ENCODE results near the gene ETFA.

ETFA gene

GRCh38 chr15:76196269-76197231 lies 114.7 kb downstream of the ETFA start:
- no peaks in the 10 kb centered on the region for H3K9me3 ChIP-seq (ENCODE audit: insufficient read depth, low read depth, low read length)
- no peak overlapping the region for H3K27ac ChIP-seq (ENCODE audit: low read length)
- no peaks in the 10 kb centered on the region for H3K27me3 ChIP-seq (ENCODE audit: insufficient read depth, low read length)
- H3K9ac ChIP-seq (ENCODE audit: low read depth, low read length) = no peak overlapping the region
- no peaks in the 10 kb centered on the region for H3K36me3 ChIP-seq (ENCODE audit: insufficient read depth, low read depth, low read length)
- H3K4me1 ChIP-seq (ENCODE audit: insufficient read depth, low read length) = no peaks in the 10 kb centered on the region
- H3K4me3 ChIP-seq (ENCODE audit: low read length) = no peak overlapping the region

DNA sequence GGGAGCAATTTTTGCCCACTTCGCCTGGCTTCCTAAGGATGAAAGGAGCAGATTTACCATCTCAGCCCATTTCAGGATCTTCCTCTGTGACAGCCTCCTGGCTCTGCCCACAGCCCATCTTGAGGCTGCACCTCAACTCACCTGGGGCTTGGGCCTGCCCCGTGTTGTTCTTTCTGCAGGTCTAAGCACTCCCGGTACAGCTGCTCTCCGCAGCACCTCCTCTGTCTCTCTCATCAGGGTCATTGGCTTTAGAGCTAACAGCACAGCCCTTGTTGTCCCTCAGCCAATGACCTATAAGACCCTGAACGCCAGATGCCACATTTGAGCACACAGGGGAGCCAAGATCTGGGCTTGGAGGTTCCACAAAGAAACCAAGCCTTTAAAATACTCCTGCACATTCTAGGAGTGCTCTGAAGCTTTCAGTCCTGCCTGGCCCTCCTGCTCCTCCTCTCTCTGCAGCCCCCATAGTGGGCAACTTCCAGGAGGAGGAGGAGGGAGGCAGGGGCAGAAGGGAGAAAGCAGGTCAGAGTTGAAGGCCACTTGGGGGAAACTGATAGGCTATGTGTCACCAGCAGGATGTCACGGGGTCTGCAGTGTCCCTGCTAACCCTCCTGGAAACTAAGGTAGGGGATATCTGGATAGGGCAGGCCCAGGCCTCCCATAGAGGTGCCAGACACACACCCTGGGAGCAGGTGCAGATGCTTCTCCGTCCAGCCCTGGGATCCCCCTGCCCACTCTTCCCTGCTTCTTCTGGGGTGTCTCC lies 115.6 kb downstream of the ETFA start:
- Histone ChIP-seq H3K9ac (ENCODE audit: low read depth, low read length) (no peak overlapping the region), H3K36me3 (ENCODE audit: insufficient read depth, low read depth, low read length) (no peaks in the 10 kb centered on the region), H3K27ac (ENCODE audit: low read length) (no peak overlapping the region), H3K9me3 (ENCODE audit: insufficient read depth, low read depth, low read length) (no peaks in the 10 kb centered on the region), H3K4me1 (ENCODE audit: insufficient read depth, low read length) (no peaks in the 10 kb centered on the region), H3K27me3 (ENCODE audit: insufficient read depth, low read length) (no peaks in the 10 kb centered on the region; the same call in 1 of the 2 replicates), H3K4me3 (ENCODE audit: low read length) (no peak overlapping the region)

GRCh38 chr15:76193934-76194333 lies 117.3 kb downstream of the ETFA start:
- H3K9me3 ChIP-seq (ENCODE audit: insufficient read depth, low read depth, low read length) = no peaks in the 10 kb centered on the region
- peaks cover 17% of the 10 kb centered on the region for H3K27me3 ChIP-seq (ENCODE audit: insufficient read depth, low read length)
- no peaks in the 10 kb centered on the region for H3K36me3 ChIP-seq (ENCODE audit: insufficient read depth, low read depth, low read length)
- no peak overlapping the region for H3K4me3 ChIP-seq (ENCODE audit: low read length)
- no peaks in the 10 kb centered on the region for H3K4me1 ChIP-seq (ENCODE audit: insufficient read depth, low read length)
- H3K27ac ChIP-seq (ENCODE audit: low read length) = no peak overlapping the region
- H3K9ac ChIP-seq (ENCODE audit: low read depth, low read length) = no peak overlapping the region

DNA sequence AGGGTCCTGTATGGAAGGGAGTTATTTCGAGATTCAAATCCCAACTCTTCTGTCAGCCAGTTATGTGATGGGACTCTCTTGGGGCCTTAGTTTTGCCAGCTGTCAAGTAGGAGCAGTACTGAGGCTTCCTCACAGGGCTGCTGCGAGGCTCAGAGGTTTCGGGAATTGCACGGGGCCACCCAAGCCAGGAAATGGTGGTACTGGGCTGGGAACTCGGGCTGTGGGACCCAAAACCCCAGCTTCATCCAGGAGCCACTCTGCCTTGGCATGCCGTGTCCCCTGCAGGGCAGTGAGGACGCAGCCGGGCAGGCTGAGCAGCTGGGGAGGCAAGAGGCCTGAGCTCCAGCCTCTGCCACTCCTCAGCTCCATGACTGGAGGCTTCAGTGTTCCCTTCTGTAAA lies 118.6 kb downstream of the ETFA start:
- peaks cover 18% of the 10 kb centered on the region for H3K27me3 ChIP-seq (ENCODE audit: insufficient read depth, low read length)

DNA sequence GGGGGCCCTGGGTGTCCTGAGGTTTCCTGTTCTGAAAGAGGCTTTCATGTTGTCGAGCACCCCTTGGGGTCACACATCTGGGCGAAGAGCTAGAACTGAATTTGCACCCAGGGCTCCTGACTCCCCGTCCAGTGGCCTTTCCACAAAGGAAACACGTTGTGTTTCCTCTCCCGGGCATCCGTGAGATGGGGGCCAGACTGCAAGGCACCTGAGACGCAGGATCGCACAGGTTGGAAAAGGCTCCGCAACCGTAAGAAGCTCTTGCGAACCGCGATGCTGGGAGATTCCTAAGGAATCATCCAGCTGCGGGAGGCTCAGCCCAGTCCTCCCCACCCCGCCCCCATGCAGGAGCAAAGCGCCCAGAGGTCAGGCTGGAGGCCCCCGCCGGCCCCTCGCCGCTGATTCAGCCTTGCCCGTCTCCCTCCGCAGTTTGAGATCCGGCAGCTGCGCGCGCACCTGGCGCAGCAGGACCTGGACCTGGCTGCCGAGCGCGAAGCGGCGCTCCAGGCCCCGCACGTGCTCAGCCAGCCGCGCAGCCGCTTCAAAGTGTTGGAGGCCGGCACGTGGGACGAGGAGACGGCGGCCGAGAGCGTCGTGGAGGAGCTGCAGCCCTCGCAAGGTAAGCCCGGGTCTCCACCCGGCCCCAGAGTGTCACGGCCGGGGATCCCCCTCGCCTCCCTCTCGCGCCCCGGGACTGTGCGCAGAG lies 119.6 kb downstream of the ETFA start:
- Histone ChIP-seq H3K9ac (ENCODE audit: low read depth, low read length) (no peak overlapping the region), H3K4me3 (ENCODE audit: low read length) (no peak overlapping the region), H3K27me3 (ENCODE audit: insufficient read depth, low read length) (peaks cover 18% of the 10 kb centered on the region), H3K36me3 (ENCODE audit: insufficient read depth, low read depth, low read length) (no peaks in the 10 kb centered on the region), H3K4me1 (ENCODE audit: insufficient read depth, low read length) (no peaks in the 10 kb centered on the region), H3K27ac (ENCODE audit: low read length) (no peak overlapping the region), H3K9me3 (ENCODE audit: insufficient read depth, low read depth, low read length) (no peaks in the 10 kb centered on the region)

More for the DNA sequence above, 118.6 kb downstream of the ETFA start:
- H3K9ac ChIP-seq (ENCODE audit: low read depth, low read length) = no peak overlapping the region
- H3K9me3 ChIP-seq (ENCODE audit: insufficient read depth, low read depth, low read length) = no peaks in the 10 kb centered on the region
- no peak overlapping the region for H3K4me3 ChIP-seq (ENCODE audit: low read length)
- H3K36me3 ChIP-seq (ENCODE audit: insufficient read depth, low read depth, low read length) = no peaks in the 10 kb centered on the region
- no peak overlapping the region for H3K27ac ChIP-seq (ENCODE audit: low read length)
- no peaks in the 10 kb centered on the region for H3K4me1 ChIP-seq (ENCODE audit: insufficient read depth, low read length)

GRCh38 chr15:76190751-76191538 lies 120.3 kb downstream of the ETFA start:
- peaks cover 18% of the 10 kb centered on the region for H3K27me3 ChIP-seq (ENCODE audit: insufficient read depth, low read length)
- no peak overlapping the region for H3K9ac ChIP-seq (ENCODE audit: low read depth, low read length)
- H3K36me3 ChIP-seq (ENCODE audit: insufficient read depth, low read depth, low read length) = no peaks in the 10 kb centered on the region
- no peaks in the 10 kb centered on the region for H3K4me1 ChIP-seq (ENCODE audit: insufficient read depth, low read length)
- no peak overlapping the region for H3K27ac ChIP-seq (ENCODE audit: low read length)
- H3K4me3 ChIP-seq (ENCODE audit: low read length) = peak overlapping the region; percentile 34; the same call in 1 of the 2 replicates
- no peaks in the 10 kb centered on the region for H3K9me3 ChIP-seq (ENCODE audit: insufficient read depth, low read depth, low read length)

- Histone ChIP-seq H3K27ac (ENCODE audit: low read length) (no peak overlapping the region), H3K9me3 (ENCODE audit: insufficient read depth, low read depth, low read length) (no peaks in the 10 kb centered on the region), H3K9ac (ENCODE audit: low read depth, low read length) (no peak overlapping the region), H3K27me3 (ENCODE audit: insufficient read depth, low read length) (peaks cover 18% of the 10 kb centered on the region), H3K4me3 (ENCODE audit: low read length) (no peak overlapping the region; the same call in 1 of the 2 replicates), H3K36me3 (ENCODE audit: insufficient read depth, low read depth, low read length) (no peaks in the 10 kb centered on the region), H3K4me1 (ENCODE audit: insufficient read depth, low read length) (no peaks in the 10 kb centered on the region)
These were observed 121.2 kb downstream of the ETFA start for GRCh38 chr15:76190070-76190564.

GRCh38 chr15:76189106-76189505 lies 122.2 kb downstream of the ETFA start:
- H3K4me3 ChIP-seq (ENCODE audit: low read length) = no peak overlapping the region
- H3K27ac ChIP-seq (ENCODE audit: low read length) = no peak overlapping the region
- no peaks in the 10 kb centered on the region for H3K9me3 ChIP-seq (ENCODE audit: insufficient read depth, low read depth, low read length)
- no peaks in the 10 kb centered on the region for H3K36me3 ChIP-seq (ENCODE audit: insufficient read depth, low read depth, low read length)
- H3K9ac ChIP-seq (ENCODE audit: low read depth, low read length) = no peak overlapping the region
- H3K4me1 ChIP-seq (ENCODE audit: insufficient read depth, low read length) = no peaks in the 10 kb centered on the region
- H3K27me3 ChIP-seq (ENCODE audit: insufficient read depth, low read length) = peaks cover 18% of the 10 kb centered on the region

GRCh38 chr15:76187163-76187562 lies 124.1 kb downstream of the ETFA start:
- Histone ChIP-seq H3K36me3 (ENCODE audit: insufficient read depth, low read depth, low read length) (no peaks in the 10 kb centered on the region), H3K9ac (ENCODE audit: low read depth, low read length) (no peak overlapping the region), H3K27ac (ENCODE audit: low read length) (no peak overlapping the region), H3K4me1 (ENCODE audit: insufficient read depth, low read length) (no peaks in the 10 kb centered on the region), H3K27me3 (ENCODE audit: insufficient read depth, low read length) (peaks cover 18% of the 10 kb centered on the region), H3K9me3 (ENCODE audit: insufficient read depth, low read depth, low read length) (no peaks in the 10 kb centered on the region), H3K4me3 (ENCODE audit: low read length) (no peak overlapping the region)

GRCh38 chr15:76185716-76186115 lies 125.6 kb downstream of the ETFA start:
- Histone ChIP-seq H3K4me3 (ENCODE audit: low read length) (no peak overlapping the region), H3K36me3 (ENCODE audit: insufficient read depth, low read depth, low read length) (no peaks in the 10 kb centered on the region), H3K9ac (ENCODE audit: low read depth, low read length) (no peak overlapping the region), H3K9me3 (ENCODE audit: insufficient read depth, low read depth, low read length) (no peaks in the 10 kb centered on the region), H3K27ac (ENCODE audit: low read length) (no peak overlapping the region), H3K27me3 (ENCODE audit: insufficient read depth, low read length) (peaks cover 18% of the 10 kb centered on the region), H3K4me1 (ENCODE audit: insufficient read depth, low read length) (no peaks in the 10 kb centered on the region)

GRCh38 chr15:76184650-76185035 lies 126.6 kb downstream of the ETFA start:
- Histone ChIP-seq H3K9ac (ENCODE audit: low read depth, low read length) (no peak overlapping the region), H3K9me3 (ENCODE audit: insufficient read depth, low read depth, low read length) (no peaks in the 10 kb centered on the region), H3K27me3 (ENCODE audit: insufficient read depth, low read length) (peaks cover 8% of the 10 kb centered on the region), H3K4me1 (ENCODE audit: insufficient read depth, low read length) (no peaks in the 10 kb centered on the region), H3K36me3 (ENCODE audit: insufficient read depth, low read depth, low read length) (no peaks in the 10 kb centered on the region), H3K4me3 (ENCODE audit: low read length) (no peak overlapping the region), H3K27ac (ENCODE audit: low read length) (no peak overlapping the region)
